ENCODE results near the gene MYRFL. TPM values are rescaled to one million over a fixed set of nuclear protein-coding genes. Genes with fewer than 3 reads are reported as not detected.

MYRFL gene
- total RNA-seq, 1 experiment from 2014 or later, result 0.57 TPM

DNA sequence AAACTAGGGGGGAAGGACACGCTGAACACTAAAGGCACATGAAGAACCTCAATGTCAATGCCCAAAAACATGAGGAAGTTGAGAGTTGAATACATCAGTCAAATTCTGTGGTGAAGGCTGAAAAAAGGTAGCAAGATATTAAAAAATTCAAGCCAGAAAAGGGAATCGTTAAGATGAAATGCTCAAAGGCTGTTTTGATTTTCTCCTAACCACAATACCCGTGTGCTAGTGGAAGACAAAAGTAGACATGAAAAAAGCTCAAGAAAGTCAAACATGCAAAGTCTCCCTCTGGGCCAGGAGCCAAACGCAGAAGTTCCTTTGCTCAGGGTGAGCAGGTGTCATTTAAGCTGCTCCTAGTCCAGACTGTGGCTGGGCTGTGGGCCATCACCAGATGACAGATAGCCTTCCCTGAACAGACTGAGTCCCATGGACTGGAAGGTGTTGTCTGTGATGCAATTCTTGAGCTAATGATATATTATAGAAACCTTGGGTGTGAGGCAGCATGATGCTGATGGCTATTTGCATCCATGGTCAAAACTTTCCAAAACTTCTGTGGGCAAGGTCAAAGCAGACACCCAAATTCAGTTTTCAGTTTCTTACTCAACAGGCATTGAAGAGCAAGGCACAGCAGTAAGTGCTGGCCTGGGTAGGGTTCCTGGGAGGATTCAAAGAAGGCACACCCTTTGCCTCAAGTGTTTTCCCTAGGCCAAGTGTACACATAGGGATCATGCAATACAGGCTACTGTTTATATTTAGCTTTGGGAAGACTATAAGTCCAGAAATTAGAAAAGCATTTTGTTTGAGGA is 81.6 kb downstream of the MYRFL start:
- no peaks in the 10 kb centered on the region for H3K9me3 ChIP-seq (ENCODE audit: control insufficient read depth, low read depth, low read length)
- H4K5ac ChIP-seq (ENCODE audit: insufficient read length, low read depth, low read length), result no peak overlapping the region
- H3K36me3 Mint-ChIP-seq (ENCODE audit: insufficient read depth in 1 of 3, low read depth in 3 of 3), result no peaks in the 10 kb centered on the region; a peak in 1 of 7 replicates
- H3K79me2 ChIP-seq (ENCODE audit: insufficient read depth, low read length), result no peaks in the 10 kb centered on the region
- no peak overlapping the region for H3K9ac ChIP-seq (ENCODE audit: extremely low read depth, insufficient read length, low read length)
- H3K4me1 Mint-ChIP-seq, result peaks cover 12 to 14% of the 10 kb centered on the region in 2 experiments
- H3K27ac ChIP-seq (ENCODE audit: insufficient read length, low read depth, low read length), result no peak overlapping the region
- no peak overlapping the region for H3K23ac ChIP-seq (ENCODE audit: insufficient read length, low read depth, low read length)
- no peak overlapping the region for H4K91ac ChIP-seq (ENCODE audit: insufficient read length, low read depth, low read length)
- H3K14ac ChIP-seq (ENCODE audit: insufficient read depth, low read length), result no peak overlapping the region
- no peaks in the 10 kb centered on the region for H3K27me3 Mint-ChIP-seq (ENCODE audit: low read depth)
- no peak overlapping the region for H2BK120ac ChIP-seq (ENCODE audit: low read depth, low read length, poor library complexity, severe bottlenecking)
- H3K9me3 Mint-ChIP-seq, result no peaks in the 10 kb centered on the region
- no peak overlapping the region for H3K27ac Mint-ChIP-seq
- no peaks in the 10 kb centered on the region for H3K79me1 ChIP-seq (ENCODE audit: insufficient read depth, low read depth, low read length, poor library complexity, severe bottlenecking)
- H3T11ph ChIP-seq (ENCODE audit: low read length), result no peak overlapping the region
- H2BK20ac ChIP-seq (ENCODE audit: low read depth, low read length, poor library complexity, severe bottlenecking), result no peak overlapping the region
- H2AK5ac ChIP-seq (ENCODE audit: insufficient read length, low read length), result no peak overlapping the region
- H3K4ac ChIP-seq (ENCODE audit: low read depth, low read length), result no peak overlapping the region
- H2BK12ac ChIP-seq (ENCODE audit: insufficient read length, low read depth, low read length), result no peak overlapping the region
- H2BK15ac ChIP-seq (ENCODE audit: low read depth, low read length), result no peak overlapping the region
- H3K27me3 ChIP-seq (ENCODE audit: insufficient read depth, low read length), result no peaks in the 10 kb centered on the region
- H3K4me2 ChIP-seq (ENCODE audit: insufficient read depth, insufficient read length, low read length), result no peak overlapping the region
- TF ChIP-seq, protein P1, sequence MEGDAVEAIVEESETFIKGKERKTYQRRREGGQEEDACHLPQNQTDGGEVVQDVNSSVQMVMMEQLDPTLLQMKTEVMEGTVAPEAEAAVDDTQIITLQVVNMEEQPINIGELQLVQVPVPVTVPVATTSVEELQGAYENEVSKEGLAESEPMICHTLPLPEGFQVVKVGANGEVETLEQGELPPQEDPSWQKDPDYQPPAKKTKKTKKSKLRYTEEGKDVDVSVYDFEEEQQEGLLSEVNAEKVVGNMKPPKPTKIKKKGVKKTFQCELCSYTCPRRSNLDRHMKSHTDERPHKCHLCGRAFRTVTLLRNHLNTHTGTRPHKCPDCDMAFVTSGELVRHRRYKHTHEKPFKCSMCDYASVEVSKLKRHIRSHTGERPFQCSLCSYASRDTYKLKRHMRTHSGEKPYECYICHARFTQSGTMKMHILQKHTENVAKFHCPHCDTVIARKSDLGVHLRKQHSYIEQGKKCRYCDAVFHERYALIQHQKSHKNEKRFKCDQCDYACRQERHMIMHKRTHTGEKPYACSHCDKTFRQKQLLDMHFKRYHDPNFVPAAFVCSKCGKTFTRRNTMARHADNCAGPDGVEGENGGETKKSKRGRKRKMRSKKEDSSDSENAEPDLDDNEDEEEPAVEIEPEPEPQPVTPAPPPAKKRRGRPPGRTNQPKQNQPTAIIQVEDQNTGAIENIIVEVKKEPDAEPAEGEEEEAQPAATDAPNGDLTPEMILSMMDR (conservative IDR thresholded peaks at IDR 0.05), result no peak
- H3K4me3 Mint-ChIP-seq, result no peak overlapping the region
- no peak overlapping the region for H2BK5ac ChIP-seq (ENCODE audit: insufficient read length, low read length)
- peaks cover 3% of the 10 kb centered on the region; the same call in 1 of the 2 replicates for H3K4me1 ChIP-seq (ENCODE audit: insufficient read depth, low read length)
- H4K8ac ChIP-seq (replicated peaks; ENCODE audit: insufficient read length, low read depth, low read length), result no peak overlapping the region
- no peak for DNase-seq
- H4K20me1 ChIP-seq (ENCODE audit: control insufficient read depth, insufficient read depth, insufficient read length), result no peaks in the 10 kb centered on the region
- no peak overlapping the region for H3K18ac ChIP-seq (ENCODE audit: insufficient read length, low read depth, low read length)
- no CpG with 5 or more reads among the region's 4 CpGs for WGBS (ENCODE audit: extremely low coverage, insufficient read length, low lambda C conversion rate)
- H2AFZ ChIP-seq (ENCODE audit: low read length), result no peak overlapping the region
- H3K56ac ChIP-seq (ENCODE audit: insufficient read length, low read depth, low read length), result no peak overlapping the region
- H3K23me2 ChIP-seq (ENCODE audit: insufficient read length, low read depth, low read length, poor library complexity, severe bottlenecking), result no peaks in the 10 kb centered on the region
